IPS DF 6.9 (cell line): ENCODE results near the gene KRTAP5-8.

Experiments
- DNase-seq: peaks from one replicate; pipeline ENCODE4 v3.0.0-alpha.2; 2013; ENCODE audit warnings: low read depth, low spot score
- H3K27ac ChIP-seq: one replicate; pipeline ENCODE4 v1.5.1; 2013; ENCODE audit warnings: low read length, control low read depth
- H3K27me3 ChIP-seq: 2 replicates; pipeline ENCODE4 v1.6.1; 2013; ENCODE audit warnings: mild to moderate bottlenecking, low read length; ENCODE audit not compliant: control insufficient read depth, insufficient read depth
- H3K36me3 ChIP-seq: 2 replicates; pipeline ENCODE4 v1.6.1; 2013; ENCODE audit warnings: low read length; ENCODE audit not compliant: control insufficient read depth, insufficient read depth
- H3K4me1 ChIP-seq: 2 replicates; pipeline ENCODE4 v1.6.1; 2013; ENCODE audit warnings: low read length; ENCODE audit not compliant: control insufficient read depth, insufficient read depth
- H3K4me3 ChIP-seq: 2 replicates; pipeline ENCODE4 v1.5.1; 2013; ENCODE audit warnings: mild to moderate bottlenecking, low read length
- H3K9me3 ChIP-seq: 2 replicates; pipeline ENCODE4 v1.6.1; 2013; ENCODE audit warnings: low read length, inconsistent platforms; ENCODE audit not compliant: control insufficient read depth, insufficient read depth
- WGBS: extraction: QIAGEN DNeasy Blood & Tissue Kit; methylation state at CpG from one replicate; pipeline ENCODE4 v1.1.7; 2013; ENCODE audit warnings: mixed read lengths, missing lambda C conversion rate; ENCODE audit not compliant: insufficient read length, insufficient coverage; 5-methylcytosine and 5-hydroxymethylcytosine counted together

The KRTAP5-8 gene

GRCh38 chr11:71498091-71498490 is 39.7 kb upstream of the KRTAP5-8 start:
- Histone ChIP-seq H3K36me3 (peaks cover 7% of the 10 kb centered on the region), H3K9me3 (no peaks in the 10 kb centered on the region), H3K4me3 (no peak overlapping the region), H3K27me3 (no peaks in the 10 kb centered on the region), H3K27ac (no peak overlapping the region), H3K4me1 (no peaks in the 10 kb centered on the region; the same call in 1 of the 2 replicates)
- WGBS: no CpG with 5 or more reads among the region's 19 CpGs
- DNase-seq: no peak

GRCh38 chr11:71499125-71499524 is 38.7 kb upstream of the KRTAP5-8 start:
- no peak overlapping the region for H3K27ac ChIP-seq
- H3K36me3 ChIP-seq: peaks cover 7% of the 10 kb centered on the region
- no peaks in the 10 kb centered on the region for H3K27me3 ChIP-seq
- whole genome bisulfite sequencing: no CpG with 5 or more reads among the region's 13 CpGs
- DNase-seq: no peak
- no peaks in the 10 kb centered on the region for H3K9me3 ChIP-seq
- no peaks in the 10 kb centered on the region; the same call in 1 of the 2 replicates for H3K4me1 ChIP-seq
- no peak overlapping the region for H3K4me3 ChIP-seq

GRCh38 chr11:71499546-71499945 is 38.3 kb upstream of the KRTAP5-8 start:
- H3K36me3 ChIP-seq: peaks cover 7% of the 10 kb centered on the region
- H3K4me3 ChIP-seq: no peak overlapping the region
- no peak overlapping the region for H3K27ac ChIP-seq
- H3K9me3 ChIP-seq: no peaks in the 10 kb centered on the region
- WGBS: no CpG with 5 or more reads among the region's 6 CpGs
- H3K27me3 ChIP-seq: no peaks in the 10 kb centered on the region
- DNase-seq: no peak
- peaks cover 2% of the 10 kb centered on the region; the same call in 1 of the 2 replicates for H3K4me1 ChIP-seq

- peaks cover 7% of the 10 kb centered on the region for H3K36me3 ChIP-seq
- no peaks in the 10 kb centered on the region for H3K27me3 ChIP-seq
- DNase-seq: no peak
- H3K4me1 ChIP-seq: peaks cover 2% of the 10 kb centered on the region; the same call in 1 of the 2 replicates
- H3K9me3 ChIP-seq: no peaks in the 10 kb centered on the region
- WGBS: no CpG with 5 or more reads among the region's 6 CpGs
- no peak overlapping the region for H3K4me3 ChIP-seq
- no peak overlapping the region for H3K27ac ChIP-seq
These were observed 37.2 kb upstream of the KRTAP5-8 start for GRCh38 chr11:71500601-71501021.

- Histone ChIP-seq H3K4me3 (no peak overlapping the region), H3K27me3 (no peaks in the 10 kb centered on the region), H3K36me3 (peaks cover 7% of the 10 kb centered on the region), H3K27ac (no peak overlapping the region), H3K9me3 (no peaks in the 10 kb centered on the region), H3K4me1 (peaks cover 2% of the 10 kb centered on the region; the same call in 1 of the 2 replicates)
- no CpG with 5 or more reads among the region's 30 CpGs for WGBS
- DNase-seq: no peak
These were observed 36.5 kb upstream of the KRTAP5-8 start for GRCh38 chr11:71501071-71501985.

GRCh38 chr11:71502026-71502425 is 35.8 kb upstream of the KRTAP5-8 start:
- Histone ChIP-seq H3K27me3 (no peaks in the 10 kb centered on the region), H3K4me1 (peaks cover 2% of the 10 kb centered on the region; the same call in 1 of the 2 replicates), H3K9me3 (no peaks in the 10 kb centered on the region), H3K36me3 (peaks cover 7% of the 10 kb centered on the region), H3K4me3 (no peak overlapping the region), H3K27ac (no peak overlapping the region)
- no peak for DNase-seq
- WGBS: no CpG with 5 or more reads among the region's 10 CpGs

GRCh38 chr11:71502871-71503435 is 34.9 kb upstream of the KRTAP5-8 start:
- Histone ChIP-seq H3K9me3 (no peaks in the 10 kb centered on the region), H3K4me1 (peaks cover 2% of the 10 kb centered on the region; the same call in 1 of the 2 replicates), H3K4me3 (no peak overlapping the region), H3K36me3 (peaks cover 7% of the 10 kb centered on the region), H3K27ac (no peak overlapping the region), H3K27me3 (no peaks in the 10 kb centered on the region)
- DNase-seq: no peak
- no CpG with 5 or more reads among the region's 15 CpGs for WGBS

- Histone ChIP-seq H3K27ac (no peak overlapping the region), H3K27me3 (no peaks in the 10 kb centered on the region), H3K36me3 (no peaks in the 10 kb centered on the region), H3K4me3 (no peak overlapping the region), H3K4me1 (peaks cover 2% of the 10 kb centered on the region; the same call in 1 of the 2 replicates), H3K9me3 (no peaks in the 10 kb centered on the region; the same call in 1 of the 2 replicates)
- no CpG with 5 or more reads among the region's 10 CpGs for WGBS
- DNase-seq: no peak
These were observed 33.3 kb upstream of the KRTAP5-8 start for GRCh38 chr11:71504531-71504930.

- Histone ChIP-seq H3K4me3 (no peak overlapping the region), H3K27me3 (no peaks in the 10 kb centered on the region), H3K9me3 (no peaks in the 10 kb centered on the region; the same call in 1 of the 2 replicates), H3K36me3 (no peaks in the 10 kb centered on the region), H3K27ac (no peak overlapping the region), H3K4me1 (peaks cover 2% of the 10 kb centered on the region; the same call in 1 of the 2 replicates)
- DNase-seq: no peak
- no CpG with 5 or more reads among the region's 2 CpGs for WGBS
These were observed 32.8 kb upstream of the KRTAP5-8 start for GRCh38 chr11:71505001-71505400.

GRCh38 chr11:71505781-71506180 is 32.0 kb upstream of the KRTAP5-8 start:
- Histone ChIP-seq H3K27ac (no peak overlapping the region), H3K36me3 (no peaks in the 10 kb centered on the region), H3K4me3 (no peak overlapping the region), H3K9me3 (no peaks in the 10 kb centered on the region; the same call in 1 of the 2 replicates), H3K4me1 (peaks cover 2% of the 10 kb centered on the region; the same call in 1 of the 2 replicates), H3K27me3 (no peaks in the 10 kb centered on the region)
- no CpG with 5 or more reads among the region's 9 CpGs for WGBS
- no peak for DNase-seq
